ENCODE results near the gene TEX13C. TPM values are rescaled to one million over a fixed set of nuclear protein-coding genes. Genes with fewer than 3 reads are reported as not detected.

The TEX13C gene
- total RNA-seq, 4 donors from 2014 or later = not detected

DNA sequence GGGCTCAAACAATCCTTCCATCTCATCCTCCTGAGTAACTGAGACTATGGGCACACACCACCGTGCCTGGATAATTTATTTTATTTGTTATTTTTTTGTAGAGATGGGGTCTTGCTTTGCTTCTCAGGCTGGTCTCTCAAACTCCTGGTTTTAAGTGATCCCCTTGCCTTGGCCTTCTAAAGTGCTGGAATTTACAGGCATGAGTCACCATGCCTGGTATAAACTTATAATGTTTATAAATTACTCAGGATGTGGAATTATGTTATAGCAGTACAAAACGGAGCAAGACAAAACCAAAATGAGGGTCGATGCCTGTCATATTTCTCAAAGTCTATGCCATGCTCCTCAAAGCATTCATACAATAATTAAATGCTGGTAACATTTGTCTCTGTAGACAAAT is 29.8 kb upstream of the TEX13C start:
- no peaks in the 10 kb centered on the region for H3K9me3 ChIP-seq
- DNase-seq (ENCODE audit: extremely low spot score) = no peak
- no peaks in the 10 kb centered on the region for H3K36me3 ChIP-seq
- peaks cover 0 to 7% (median 0%) of the 10 kb centered on the region in 4 donors for H3K4me1 ChIP-seq
- H3K4me3 ChIP-seq = no peak overlapping the region
- 49% methylated on average over 3 of the region's 3 CpGs for WGBS
- TF ChIP-seq POLR2A (IDR thresholded peaks at IDR 0.05; ENCODE audit: low read depth) (no peak), EP300 (IDR thresholded peaks at IDR 0.05) (no peak), POLR2AphosphoS5 (IDR thresholded peaks at IDR 0.05) (no peak)
- TF ChIP-seq, protein P1, sequence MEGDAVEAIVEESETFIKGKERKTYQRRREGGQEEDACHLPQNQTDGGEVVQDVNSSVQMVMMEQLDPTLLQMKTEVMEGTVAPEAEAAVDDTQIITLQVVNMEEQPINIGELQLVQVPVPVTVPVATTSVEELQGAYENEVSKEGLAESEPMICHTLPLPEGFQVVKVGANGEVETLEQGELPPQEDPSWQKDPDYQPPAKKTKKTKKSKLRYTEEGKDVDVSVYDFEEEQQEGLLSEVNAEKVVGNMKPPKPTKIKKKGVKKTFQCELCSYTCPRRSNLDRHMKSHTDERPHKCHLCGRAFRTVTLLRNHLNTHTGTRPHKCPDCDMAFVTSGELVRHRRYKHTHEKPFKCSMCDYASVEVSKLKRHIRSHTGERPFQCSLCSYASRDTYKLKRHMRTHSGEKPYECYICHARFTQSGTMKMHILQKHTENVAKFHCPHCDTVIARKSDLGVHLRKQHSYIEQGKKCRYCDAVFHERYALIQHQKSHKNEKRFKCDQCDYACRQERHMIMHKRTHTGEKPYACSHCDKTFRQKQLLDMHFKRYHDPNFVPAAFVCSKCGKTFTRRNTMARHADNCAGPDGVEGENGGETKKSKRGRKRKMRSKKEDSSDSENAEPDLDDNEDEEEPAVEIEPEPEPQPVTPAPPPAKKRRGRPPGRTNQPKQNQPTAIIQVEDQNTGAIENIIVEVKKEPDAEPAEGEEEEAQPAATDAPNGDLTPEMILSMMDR (IDR thresholded peaks at IDR 0.05) = no peak
- H3K27ac ChIP-seq (replicated peaks in 1 of 4) = no peak overlapping the region
- intact Hi-C loops (cut with DNase I) = no loop called here
- H3K27me3 ChIP-seq = no peaks in the 10 kb centered on the region

DNA sequence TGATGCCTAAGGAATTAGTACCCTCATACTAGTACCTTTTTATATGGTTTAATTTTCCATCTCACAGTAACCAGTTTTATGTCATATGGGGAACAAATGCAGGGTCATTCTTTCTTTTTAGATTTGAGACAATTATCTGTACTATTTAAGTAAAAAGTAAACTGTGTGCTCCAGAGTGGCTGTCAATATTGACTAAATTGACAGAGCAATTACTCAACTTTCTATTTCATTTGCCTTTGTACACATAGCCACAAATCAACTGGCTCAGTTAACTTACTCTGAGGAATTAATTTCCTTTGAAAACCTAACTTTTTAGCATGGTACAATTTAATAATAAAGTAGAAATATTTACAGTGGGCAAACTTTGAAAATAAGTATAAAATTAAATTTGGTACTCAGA is 28.5 kb upstream of the TEX13C start:
- DNase-seq (ENCODE audit: extremely low spot score) = no peak
- intact Hi-C loops (cut with DNase I) = no loop called here

DNA sequence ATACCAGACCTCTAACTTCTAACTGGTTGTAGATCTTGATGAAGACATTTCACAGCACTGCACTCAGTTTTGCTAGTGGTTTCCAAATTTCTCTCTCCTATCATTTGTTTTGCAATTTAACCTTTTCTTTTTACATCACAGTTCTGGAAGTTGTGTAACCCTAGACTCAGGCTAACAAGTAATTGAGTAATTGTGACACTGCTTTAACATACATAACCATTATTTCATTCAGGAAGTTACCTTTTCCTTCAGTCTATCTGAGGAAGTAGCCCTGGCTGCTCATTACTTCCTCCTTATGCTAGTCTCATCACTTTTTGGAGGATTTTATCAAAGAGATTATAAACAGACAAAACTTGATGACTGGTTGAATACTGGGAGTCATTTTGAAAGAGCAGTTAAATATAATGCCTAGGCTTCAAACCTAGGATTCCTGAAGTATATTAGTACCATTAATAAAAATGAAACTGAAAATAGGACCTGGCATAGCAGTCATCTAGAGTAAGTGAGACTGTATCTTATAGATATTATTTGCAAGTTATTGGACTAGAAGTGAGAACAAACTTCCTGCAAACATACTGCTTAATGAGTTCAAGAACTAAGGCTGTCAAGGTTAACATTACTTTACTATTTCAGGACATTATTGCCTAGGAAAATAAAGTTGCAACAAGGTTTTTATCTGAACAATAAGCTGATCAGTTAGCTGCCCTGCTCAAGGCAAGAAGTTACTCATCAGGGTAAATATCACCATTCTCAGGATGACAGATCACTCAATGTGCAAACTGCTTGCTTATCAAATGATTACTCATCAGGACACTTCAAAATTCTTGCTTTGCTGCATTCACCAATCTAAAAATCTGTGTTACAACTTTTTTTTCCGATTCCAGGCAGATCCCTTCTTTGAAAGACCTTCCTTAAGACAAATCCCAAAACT is 25.6 kb upstream of the TEX13C start:
- DNase-seq (ENCODE audit: extremely low spot score) = no peak
- Histone ChIP-seq H3K27me3 (no peaks in the 10 kb centered on the region), H3K4me1 (peaks cover 0 to 7% (median 0%) of the 10 kb centered on the region in 4 donors), H3K27ac (replicated peaks in 1 of 4) (no peak overlapping the region), H3K9me3 (no peaks in the 10 kb centered on the region), H3K4me3 (no peak overlapping the region), H3K36me3 (no peaks in the 10 kb centered on the region)
- intact Hi-C loops (cut with DNase I) = no loop called here
- TF ChIP-seq POLR2A (IDR thresholded peaks at IDR 0.05; ENCODE audit: low read depth) (no peak), POLR2AphosphoS5 (IDR thresholded peaks at IDR 0.05) (no peak), EP300 (IDR thresholded peaks at IDR 0.05) (no peak)
- TF ChIP-seq, protein P1 (IDR thresholded peaks at IDR 0.05) = no peak
- WGBS = 46% methylated on average over 1 of the region's 1 CpG

More for the DNA sequence above, 28.5 kb upstream of the TEX13C start:
- Histone ChIP-seq H3K36me3 (no peaks in the 10 kb centered on the region), H3K27ac (replicated peaks in 1 of 4) (no peak overlapping the region), H3K27me3 (no peaks in the 10 kb centered on the region), H3K4me3 (no peak overlapping the region), H3K9me3 (no peaks in the 10 kb centered on the region), H3K4me1 (peaks cover 0 to 7% (median 0%) of the 10 kb centered on the region in 4 donors)
- TF ChIP-seq EP300 (IDR thresholded peaks at IDR 0.05) = no peak
- TF ChIP-seq POLR2A (IDR thresholded peaks at IDR 0.05; ENCODE audit: low read depth) = no peak
- no peak for TF ChIP-seq POLR2AphosphoS5 (IDR thresholded peaks at IDR 0.05)
- TF ChIP-seq, protein P1 (IDR thresholded peaks at IDR 0.05) = no peak

DNA sequence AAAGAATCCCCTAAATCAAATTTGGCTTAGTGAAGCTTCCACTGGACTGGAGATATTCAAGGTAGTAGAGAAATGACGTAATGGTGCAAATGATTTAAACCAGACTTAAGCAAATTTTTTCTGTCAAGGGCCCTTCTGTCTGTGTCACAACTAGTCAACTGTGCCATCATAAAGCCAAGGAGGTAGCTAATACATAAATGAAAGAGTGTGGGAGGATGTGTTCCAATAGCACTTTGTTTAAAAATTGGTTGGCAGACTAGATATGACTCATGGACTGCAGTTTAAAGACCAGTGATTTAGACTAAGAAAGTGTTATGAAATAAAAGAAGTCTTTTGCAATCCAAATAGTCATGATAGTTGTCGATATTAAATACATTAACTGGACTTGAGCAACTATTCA is 24.3 kb upstream of the TEX13C start:
- DNase-seq (ENCODE audit: extremely low spot score) = no peak
- WGBS = 60% methylated on average over 2 of the region's 2 CpGs
- Histone ChIP-seq H3K9me3 (no peaks in the 10 kb centered on the region), H3K4me3 (no peak overlapping the region), H3K4me1 (no peaks in the 10 kb centered on the region), H3K36me3 (no peaks in the 10 kb centered on the region), H3K27ac (replicated peaks in 1 of 4) (no peak overlapping the region), H3K27me3 (no peaks in the 10 kb centered on the region)
- TF ChIP-seq POLR2A (IDR thresholded peaks at IDR 0.05; ENCODE audit: low read depth) (no peak), EP300 (IDR thresholded peaks at IDR 0.05) (no peak), POLR2AphosphoS5 (IDR thresholded peaks at IDR 0.05) (no peak)
- TF ChIP-seq, protein P1 (IDR thresholded peaks at IDR 0.05) = no peak
- intact Hi-C loops (cut with DNase I) = no loop called here

Measured in esophagus muscularis mucosa (tissue), 4 donors.